Mesenchymal stem cell (in vitro differentiated cells and primary cell): Measurements from ENCODE around the gene MYH8. TPM values are rescaled to one million over a fixed set of nuclear protein-coding genes. Genes with fewer than 3 reads are reported as not detected.

ENCODE experiments used
- DNase-seq: peaks from one replicate; pipeline ENCODE4 v3.0.0-alpha.2; 2013
- H2AFZ ChIP-seq: one replicate; pipeline ENCODE4 v1.6.1; 2013; ENCODE audit warnings: low read depth, mild to moderate bottlenecking, control low read depth, inconsistent platforms, low read length, moderate library complexity
- H2AK5ac ChIP-seq: 2 replicates; pipeline ENCODE4 v1.6.1; 2013; ENCODE audit warnings: low read length, moderate library complexity, mild to moderate bottlenecking, inconsistent platforms; ENCODE audit not compliant: severe bottlenecking
- H2BK120ac ChIP-seq: one replicate; pipeline ENCODE4 v1.6.1; 2013; ENCODE audit warnings: low read depth, mild to moderate bottlenecking, inconsistent platforms, low read length, moderate library complexity
- H2BK12ac ChIP-seq, 2 experiments: one replicate each; pipeline ENCODE4 v1.6.1; 2013; ENCODE audit warnings: inconsistent platforms in 2 of 2, low read length in 2 of 2, mild to moderate bottlenecking in 2 of 2, moderate library complexity in 2 of 2, control low read depth in 1 of 2
- H2BK15ac ChIP-seq: one replicate; pipeline ENCODE4 v1.6.1; 2013; ENCODE audit warnings: mild to moderate bottlenecking, low read depth, inconsistent platforms; ENCODE audit not compliant: poor library complexity, severe bottlenecking
- H2BK5ac ChIP-seq: 2 replicates; pipeline ENCODE4 v1.6.1; 2013; ENCODE audit warnings: low read depth, mild to moderate bottlenecking, low read length, control low read depth, inconsistent platforms; ENCODE audit not compliant: poor library complexity, severe bottlenecking
- H3K14ac ChIP-seq, 2 experiments: one replicate each; pipeline ENCODE4 v1.6.1; 2013; ENCODE audit warnings: inconsistent platforms in 2 of 2, low read length in 2 of 2, control low read depth in 1 of 2, mild to moderate bottlenecking in 1 of 2, moderate library complexity in 1 of 2
- H3K18ac ChIP-seq, 2 experiments: one replicate each; pipeline ENCODE4 v1.6.1; 2013; ENCODE audit warnings: inconsistent platforms in 2 of 2, low read length in 2 of 2, control low read depth in 1 of 2, low read depth in 1 of 2, mild to moderate bottlenecking in 1 of 2
- H3K23ac ChIP-seq, 2 experiments: one replicate each; pipeline ENCODE4 v1.6.1; 2013; ENCODE audit warnings: inconsistent platforms in 2 of 2, low read length in 2 of 2, mild to moderate bottlenecking in 2 of 2, moderate library complexity in 2 of 2, control low read depth in 1 of 2
- H3K27ac ChIP-seq: 2 replicates; pipeline ENCODE4 v1.5.1; 2013; ENCODE audit warnings: mild to moderate bottlenecking, moderate library complexity, low read length, control low read depth, inconsistent platforms; ENCODE audit not compliant: poor library complexity, severe bottlenecking
- H3K27me3 ChIP-seq, 2 experiments: 2 replicates each; pipeline versions ENCODE4 v1.6.1 to v1.7.0; 2013; ENCODE audit warnings: low read length in 2 of 2, mild to moderate bottlenecking in 2 of 2, moderate library complexity in 2 of 2, control low read depth in 1 of 2, inconsistent platforms in 1 of 2; ENCODE audit not compliant: control insufficient read depth in 1 of 2, insufficient read depth in 1 of 2
- H3K36me3 ChIP-seq, 2 experiments: 2 replicates each; pipeline versions ENCODE4 v1.6.1 to v1.7.0; 2013; ENCODE audit warnings: low read length in 2 of 2, control low read depth in 1 of 2, inconsistent platforms in 1 of 2, low read depth in 1 of 2, mild to moderate bottlenecking in 1 of 2; ENCODE audit not compliant: insufficient read depth in 2 of 2, control insufficient read depth in 1 of 2
- H3K4ac ChIP-seq, 2 experiments: one replicate each; pipeline ENCODE4 v1.6.1; 2013; ENCODE audit warnings: inconsistent platforms in 2 of 2, low read length in 2 of 2, mild to moderate bottlenecking in 2 of 2, moderate library complexity in 2 of 2, control low read depth in 1 of 2, low read depth in 1 of 2
- H3K4me1 ChIP-seq: 2 replicates; pipeline ENCODE4 v1.6.1; 2013; ENCODE audit warnings: low read depth, low read length, control low read depth; ENCODE audit not compliant: control insufficient read depth, insufficient read depth
- H3K4me2 ChIP-seq: 2 replicates; pipeline ENCODE4 v1.6.1; 2013; ENCODE audit warnings: low read length, mild to moderate bottlenecking, inconsistent platforms; ENCODE audit not compliant: poor library complexity, severe bottlenecking
- H3K4me3 ChIP-seq, 2 experiments: 2 replicates each; pipeline versions ENCODE4 v1.5.1 to v1.7.0; 2013; ENCODE audit warnings: low read length in 2 of 2, mild to moderate bottlenecking in 2 of 2, control low read depth in 1 of 2, low read depth in 1 of 2; ENCODE audit not compliant: insufficient read depth in 1 of 2
- H3K79me1 ChIP-seq: replicated peaks from 2 replicates; pipeline ENCODE4 v1.6.1; 2013; ENCODE audit warnings: mild to moderate bottlenecking, control low read depth, low read length, inconsistent platforms; ENCODE audit not compliant: poor library complexity, severe bottlenecking
- H3K9ac ChIP-seq: 2 replicates; pipeline ENCODE4 v1.7.0; 2013; ENCODE audit warnings: mild to moderate bottlenecking, low read length, moderate library complexity
- H3K9me3 ChIP-seq: 2 replicates; pipeline ENCODE4 v1.7.0; 2013; ENCODE audit warnings: mild to moderate bottlenecking, low read length; ENCODE audit not compliant: control insufficient read depth
- H4K8ac ChIP-seq: one replicate; pipeline ENCODE4 v1.6.1; 2013; ENCODE audit warnings: inconsistent platforms, mild to moderate bottlenecking, low read length, moderate library complexity
- H4K91ac ChIP-seq: one replicate; pipeline ENCODE4 v1.6.1; 2013; ENCODE audit warnings: mild to moderate bottlenecking, low read length, inconsistent platforms
- WGBS: methylation state at CpG from one replicate; pipeline ENCODE4 v1.1.7; 2013; ENCODE audit warnings: mixed read lengths; 5-methylcytosine and 5-hydroxymethylcytosine counted together
- polyA plus RNA-seq, 2 experiments: library from polyadenylated mRNA; stranded (reverse); fragments of 200-250 nt; gene quantifications; one replicate each; pipeline ENCODE4 v1.2.3, GENCODE V29; 2013

Gene MYH8
- polyA plus RNA-seq (2013, experiment 1 of 2): under 0.01 TPM
- polyA plus RNA-seq (2013, experiment 2 of 2): 0.01 TPM

- Histone ChIP-seq H3K79me1 (no peaks in the 10 kb centered on the region), H4K91ac (no peak within 1 kb of the TSS), H2AK5ac (no peak within 1 kb of the TSS), H2BK15ac (no peak within 1 kb of the TSS), H3K4me2 (no peak within 1 kb of the TSS), H3K4me3 (no peak within 1 kb of the TSS), H3K27me3 (no peaks in the 10 kb centered on the region), H2BK12ac (no peak within 1 kb of the TSS), H3K27ac (no peak within 1 kb of the TSS), H2BK120ac (no peak within 1 kb of the TSS), H3K23ac (no peak within 1 kb of the TSS), H3K4ac (no peak within 1 kb of the TSS), H3K9ac (no peak within 1 kb of the TSS), H4K8ac (no peak within 1 kb of the TSS), H3K4me1 (no peaks in the 10 kb centered on the region), H3K9me3 (no peaks in the 10 kb centered on the region), H2BK5ac (no peak within 1 kb of the TSS), H3K36me3 (no peaks in the 10 kb centered on the region), H2AFZ (no peak within 1 kb of the TSS), H3K18ac (no peak within 1 kb of the TSS), H3K14ac (no peak within 1 kb of the TSS)
- WGBS: 95% methylated on average over 7 of the region's 7 CpGs
- DNase-seq: no peak
These were observed at the start of gene MYH8 for GRCh38 chr17:10421900-10422542. Gene MYH8 (minus strand): TSS chr17:10421950. CDS start chr17:10420227, 1,723 bp downstream.

DNA sequence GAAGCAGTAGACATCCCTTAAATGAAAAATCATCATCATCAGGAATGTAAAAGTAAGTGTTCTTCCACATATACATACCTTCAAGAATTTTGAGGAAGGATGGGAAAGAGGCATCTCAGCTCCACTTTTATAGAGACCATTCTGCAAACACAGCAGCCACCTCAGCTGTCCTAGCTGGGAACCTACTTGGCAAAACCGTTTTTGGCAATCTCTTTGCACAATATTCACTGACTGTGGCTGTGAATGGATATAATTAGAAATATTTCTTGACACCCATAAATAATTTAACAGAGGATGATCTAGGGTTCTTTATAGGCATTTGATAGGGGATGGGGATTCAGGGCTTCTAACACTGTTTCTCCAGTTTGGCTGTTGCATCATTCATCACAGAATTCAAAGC lies 47.7 kb upstream of the MYH8 start, which contains the start of gene MYH4:
Gene MYH4 (minus strand): TSS at position 101 of the 400 bp plus-strand sequence. CDS start 2,814 bp downstream, outside the sequence.
- Histone ChIP-seq H3K27me3 (no peaks in the 10 kb centered on the region), H4K91ac (no peak within 1 kb of the TSS), H3K4ac (no peak within 1 kb of the TSS), H2BK5ac (no peak within 1 kb of the TSS), H3K4me1 (no peaks in the 10 kb centered on the region), H4K8ac (no peak within 1 kb of the TSS), H2BK120ac (no peak within 1 kb of the TSS), H3K23ac (no peak within 1 kb of the TSS), H2AK5ac (no peak within 1 kb of the TSS), H3K79me1 (no peaks in the 10 kb centered on the region), H3K9me3 (no peaks in the 10 kb centered on the region), H3K14ac (no peak within 1 kb of the TSS), H3K27ac (no peak within 1 kb of the TSS), H3K4me3 (no peak within 1 kb of the TSS), H3K18ac (no peak within 1 kb of the TSS), H3K9ac (no peak within 1 kb of the TSS), H2BK12ac (no peak within 1 kb of the TSS), H2AFZ (no peak within 1 kb of the TSS), H3K36me3 (no peaks in the 10 kb centered on the region), H3K4me2 (no peak within 1 kb of the TSS), H2BK15ac (no peak within 1 kb of the TSS)
- no peak for DNase-seq
- no CpG with 5 or more reads among the region's 1 CpG for WGBS

GRCh38 chr17:10463402-10463801 lies 41.7 kb upstream of the MYH8 start:
- H3K9ac ChIP-seq: no peak overlapping the region
- H3K23ac ChIP-seq: no peak overlapping the region
- no peak overlapping the region for H4K91ac ChIP-seq
- H3K9me3 ChIP-seq: no peaks in the 10 kb centered on the region
- 83% methylated on average over 4 of the region's 4 CpGs for WGBS
- no peak overlapping the region for H2BK12ac ChIP-seq
- H3K4me3 ChIP-seq: no peak overlapping the region
- no peak overlapping the region for H4K8ac ChIP-seq
- no peaks in the 10 kb centered on the region for H3K36me3 ChIP-seq
- H2BK15ac ChIP-seq: no peak overlapping the region
- H2BK120ac ChIP-seq: no peak overlapping the region
- no peak for DNase-seq
- no peaks in the 10 kb centered on the region for H3K4me1 ChIP-seq
- no peaks in the 10 kb centered on the region for H3K79me1 ChIP-seq
- no peak overlapping the region for H3K4ac ChIP-seq
- H2AK5ac ChIP-seq: no peak overlapping the region
- H3K14ac ChIP-seq: no peak overlapping the region
- no peak overlapping the region for H3K18ac ChIP-seq
- no peak overlapping the region for H3K27ac ChIP-seq
- H3K4me2 ChIP-seq: no peak overlapping the region
- no peak overlapping the region for H2BK5ac ChIP-seq
- H2AFZ ChIP-seq: no peak overlapping the region
- peaks cover 0 to 9% of the 10 kb centered on the region in 2 experiments for H3K27me3 ChIP-seq

DNA sequence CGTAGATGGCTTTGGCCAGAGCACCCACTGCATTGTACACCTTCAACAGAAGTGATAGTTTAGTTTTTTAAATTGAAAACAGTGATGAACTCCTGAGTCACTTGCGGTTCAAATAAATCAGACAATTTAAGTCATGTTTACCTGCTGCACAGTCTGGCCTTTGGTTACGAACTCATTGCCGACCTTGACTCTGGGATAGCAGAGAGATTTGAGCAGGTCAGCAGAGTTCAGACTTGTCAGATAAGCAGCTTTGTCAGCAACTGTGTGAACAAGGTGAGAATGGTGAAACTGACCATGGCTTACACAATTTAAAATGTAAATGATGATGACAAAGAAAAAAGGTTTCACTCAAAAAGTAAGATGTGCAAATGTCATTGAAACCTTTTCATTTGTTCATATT lies 38.3 kb upstream of the MYH8 start:
- no peaks in the 10 kb centered on the region for H3K9me3 ChIP-seq
- H4K91ac ChIP-seq: no peak overlapping the region
- H3K18ac ChIP-seq: no peak overlapping the region
- no peaks in the 10 kb centered on the region for H3K79me1 ChIP-seq
- no peak overlapping the region for H3K4me3 ChIP-seq
- H3K14ac ChIP-seq: no peak overlapping the region
- no peak overlapping the region for H2AFZ ChIP-seq
- H3K4me2 ChIP-seq: no peak overlapping the region
- no peaks in the 10 kb centered on the region for H3K4me1 ChIP-seq
- H2BK15ac ChIP-seq: no peak overlapping the region
- H4K8ac ChIP-seq: no peak overlapping the region
- H3K27me3 ChIP-seq: peaks cover 0 to 9% of the 10 kb centered on the region in 2 experiments
- H2BK5ac ChIP-seq: no peak overlapping the region
- no peak overlapping the region for H2AK5ac ChIP-seq
- no peak overlapping the region for H3K4ac ChIP-seq
- WGBS: 94% methylated on average over 4 of the region's 4 CpGs
- H3K9ac ChIP-seq: no peak overlapping the region
- no peak overlapping the region for H3K27ac ChIP-seq
- H3K23ac ChIP-seq: no peak overlapping the region
- H2BK12ac ChIP-seq: no peak overlapping the region
- H3K36me3 ChIP-seq: no peaks in the 10 kb centered on the region
- no peak overlapping the region for H2BK120ac ChIP-seq
- DNase-seq: no peak
